CD4-positive, alpha-beta T cell (primary cell): ENCODE results near the gene DDX20. TPM values are rescaled to one million over a fixed set of nuclear protein-coding genes. Genes with fewer than 3 reads are reported as not detected.
A peak's percentile ranks its signal among the peaks of the same experiment; 100 is the strongest.

Experiments used
- ATAC-seq: fragments of 200-7000 bp; cut with Tn5 transposase; one replicate; pipeline ENCODE4 v1.10.0; 2022; ENCODE audit warnings: mild to moderate bottlenecking; ENCODE audit not compliant: poor library complexity
- CTCF ChIA-PET: fragments of 350-600 bp; sonication (Branson Sonifier 250); formaldehyde crosslinking; loops from one replicate; lab custom pipeline; 2021; ENCODE audit warnings: antibody characterized with exemption, inconsistent platforms; lab: Charles Lee
- POLR2A ChIA-PET: fragments of 350-600 bp; sonication (Branson Sonifier 250); formaldehyde crosslinking; loops from one replicate; lab custom pipeline; 2021; ENCODE audit warnings: antibody characterized with exemption, inconsistent platforms; lab: Charles Lee
- DNase-seq, 14 experiments: peaks; one replicate each; pipeline ENCODE4 v3.0.0-alpha.2; 2013 to 2020; ENCODE audit warnings: mixed read lengths in 2 of 14
- H3K27ac ChIP-seq, 2 donors: one replicate each; pipeline versions ENCODE4 v1.5.1 to v1.7.0; 2013; ENCODE audit warnings: low read length in 2 of 2, low read depth in 1 of 2, mild to moderate bottlenecking in 1 of 2
- H3K27me3 ChIP-seq, 2 experiments: 1 replicate in 1 of 2; 2 replicates in 1 of 2; pipeline versions ENCODE4 v1.6.1 to v1.7.0; 2013; ENCODE audit warnings: low read length in 2 of 2, control low read depth in 1 of 2, mild to moderate bottlenecking in 1 of 2, moderate library complexity in 1 of 2; ENCODE audit not compliant: insufficient read depth in 2 of 2, control insufficient read depth in 1 of 2
- H3K36me3 ChIP-seq: one replicate; pipeline ENCODE4 v1.6.1; 2013; ENCODE audit warnings: low read length, control low read depth; ENCODE audit not compliant: insufficient read depth
- H3K4me1 ChIP-seq: one replicate; pipeline ENCODE4 v1.6.1; 2013; ENCODE audit warnings: low read length, control low read depth; ENCODE audit not compliant: insufficient read depth
- H3K4me3 ChIP-seq: one replicate; pipeline ENCODE4 v1.5.1; 2013; ENCODE audit warnings: mild to moderate bottlenecking, low read length, moderate library complexity
- H3K9me3 ChIP-seq, 2 experiments: 1 replicate in 1 of 2; 2 replicates in 1 of 2; pipeline versions ENCODE4 v1.6.1 to v1.7.0; 2013; ENCODE audit warnings: low read length in 2 of 2, mild to moderate bottlenecking in 2 of 2, control low read depth in 1 of 2, moderate library complexity in 1 of 2; ENCODE audit not compliant: control insufficient read depth in 1 of 2, insufficient read depth in 1 of 2
- H3K27ac Mint-ChIP-seq: one replicate; pipeline ENCODE4 v1.8.0; 2020; ENCODE audit warnings: mixed read lengths
- H3K27me3 Mint-ChIP-seq: one replicate; pipeline ENCODE4 v1.8.0; 2021; ENCODE audit warnings: mixed read lengths
- H3K36me3 Mint-ChIP-seq: one replicate; pipeline ENCODE4 v1.8.0; 2021; ENCODE audit warnings: low read depth, mixed read lengths
- H3K4me1 Mint-ChIP-seq: one replicate; pipeline ENCODE4 v1.8.0; 2021; ENCODE audit warnings: low read depth, mixed read lengths
- H3K4me3 Mint-ChIP-seq: one replicate; pipeline ENCODE4 v1.8.0; 2020; ENCODE audit warnings: mild to moderate bottlenecking, mixed read lengths
- H3K9me3 Mint-ChIP-seq: one replicate; pipeline ENCODE4 v1.8.0; 2020; ENCODE audit warnings: mixed read lengths
- intact Hi-C, 2 experiments: fragments of 100-400 bp; cut with DNase I in 1 of 2; cut with micrococcal nuclease in 1 of 2; formaldehyde crosslinking; loops; one replicate each; pipeline versions ENCODE4 v1.15.1 to v1.9.0; 2023 to 2025; cut with DNase I, micrococcal nuclease
- total RNA-seq, 174 experiments: library from RNA in 2 of 174; stranded (reverse) in 2 of 174; gene quantifications; one replicate each; pipeline ENCODE4 v1.2.3 and lab custom pipeline; 2021 to 2026
- TF ChIP-seq, protein P1 (sequence below): fragments of 200-600 bp; IDR thresholded peaks from one replicate; pipeline ENCODE4 v1.8.0; 2022; ENCODE audit warnings: antibody characterized with exemption, mild to moderate bottlenecking

The DDX20 gene
- total RNA-seq, 2 experiments from 2014 or later: 27.2 to 27.4 TPM

DNA sequence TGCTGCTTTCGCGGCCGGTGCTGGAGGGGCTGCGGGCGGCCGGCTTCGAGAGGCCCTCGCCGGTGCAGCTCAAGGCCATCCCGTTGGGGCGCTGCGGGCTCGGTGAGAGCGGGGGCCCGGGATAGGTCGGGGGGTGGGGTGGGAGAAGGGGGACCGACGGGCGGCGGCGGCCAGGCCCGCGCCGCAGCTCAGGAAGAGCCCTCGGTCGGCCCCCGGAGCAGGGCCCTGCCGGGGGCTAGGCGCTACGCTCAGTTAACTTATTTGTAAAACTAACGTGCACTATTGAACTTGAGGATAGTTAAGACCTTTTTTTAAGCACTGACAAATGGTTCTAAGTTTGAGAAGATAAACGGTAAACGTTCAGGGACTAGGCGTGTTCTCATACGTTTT lies 418 bp downstream of the DDX20 start:
- H3K27me3 Mint-ChIP-seq: no peaks in the 10 kb centered on the region
- peak overlapping the region; percentile 89 for H3K4me3 Mint-ChIP-seq
- DNase-seq: no peak
- CTCF ChIA-PET: interaction anchor here (0.7 to 3.9 kb wide), 5 partner anchors 11 to 301 kb away, joined by 3 to 27 read pairs (median 3); no protein-coding TSS in a partner anchor
- Histone ChIP-seq H3K4me1 (peaks cover 24% of the 10 kb centered on the region), H3K36me3 (peaks cover 30% of the 10 kb centered on the region), H3K27ac (peak overlapping the region; percentile 89 to 95), H3K4me3 (peak overlapping the region; percentile 89), H3K27me3 (no peaks in the 10 kb centered on the region), H3K9me3 (no peaks in the 10 kb centered on the region)
- peaks cover 45% of the 10 kb centered on the region for H3K4me1 Mint-ChIP-seq
- peaks cover 56% of the 10 kb centered on the region for H3K36me3 Mint-ChIP-seq
- no peaks in the 10 kb centered on the region for H3K9me3 Mint-ChIP-seq
- peak; percentile 2 for ATAC-seq
- peak overlapping the region; percentile 96 for H3K27ac Mint-ChIP-seq
- POLR2A ChIA-PET: interaction anchor here (1.0 to 2.4 kb wide), 7 partner anchors 10 to 308 kb away, joined by 3 to 10 read pairs (median 8); partner anchors contain the start of genes INKA2 and WDR77
- intact Hi-C loops: loop anchor here (5.0 kb wide), 2 partner anchors 309 to 559 kb away; partner anchors contain the start of genes ATP5PB (in 1 of the 2) and WDR77 (in 1 of the 2)
- TF ChIP-seq, protein P1, sequence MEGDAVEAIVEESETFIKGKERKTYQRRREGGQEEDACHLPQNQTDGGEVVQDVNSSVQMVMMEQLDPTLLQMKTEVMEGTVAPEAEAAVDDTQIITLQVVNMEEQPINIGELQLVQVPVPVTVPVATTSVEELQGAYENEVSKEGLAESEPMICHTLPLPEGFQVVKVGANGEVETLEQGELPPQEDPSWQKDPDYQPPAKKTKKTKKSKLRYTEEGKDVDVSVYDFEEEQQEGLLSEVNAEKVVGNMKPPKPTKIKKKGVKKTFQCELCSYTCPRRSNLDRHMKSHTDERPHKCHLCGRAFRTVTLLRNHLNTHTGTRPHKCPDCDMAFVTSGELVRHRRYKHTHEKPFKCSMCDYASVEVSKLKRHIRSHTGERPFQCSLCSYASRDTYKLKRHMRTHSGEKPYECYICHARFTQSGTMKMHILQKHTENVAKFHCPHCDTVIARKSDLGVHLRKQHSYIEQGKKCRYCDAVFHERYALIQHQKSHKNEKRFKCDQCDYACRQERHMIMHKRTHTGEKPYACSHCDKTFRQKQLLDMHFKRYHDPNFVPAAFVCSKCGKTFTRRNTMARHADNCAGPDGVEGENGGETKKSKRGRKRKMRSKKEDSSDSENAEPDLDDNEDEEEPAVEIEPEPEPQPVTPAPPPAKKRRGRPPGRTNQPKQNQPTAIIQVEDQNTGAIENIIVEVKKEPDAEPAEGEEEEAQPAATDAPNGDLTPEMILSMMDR: no peak

DNA sequence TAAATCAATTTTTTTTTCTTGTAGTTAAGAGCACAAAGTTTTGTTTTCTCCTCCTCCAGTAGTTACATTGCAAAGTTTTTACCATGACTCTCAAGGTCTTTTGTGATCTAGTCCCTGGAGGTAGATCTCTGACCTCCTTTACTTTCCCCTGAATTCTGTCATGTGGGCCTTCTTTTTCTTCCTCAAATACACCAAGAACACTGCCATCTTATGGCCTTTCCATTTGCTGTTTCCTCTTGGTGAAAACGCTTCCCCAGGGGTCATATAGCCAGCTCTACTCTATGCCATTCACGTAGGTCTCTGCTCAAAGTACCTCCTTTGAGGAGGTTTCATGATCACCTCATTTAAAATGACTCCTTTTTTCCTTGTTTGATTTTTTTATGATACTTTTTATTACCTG lies 2.7 kb downstream of the DDX20 start:
- peaks cover 50% of the 10 kb centered on the region for H3K36me3 ChIP-seq
- ChIA-PET CTCF (no interaction called here), POLR2A (no interaction called here)
- no peak overlapping the region for H3K27ac ChIP-seq
- DNase-seq (no peak), ATAC-seq (no peak)
- peaks cover 24% of the 10 kb centered on the region for H3K4me1 ChIP-seq
- no peak overlapping the region for H3K4me3 ChIP-seq
- Mint-ChIP-seq H3K36me3 (peaks cover 79% of the 10 kb centered on the region), H3K27me3 (no peaks in the 10 kb centered on the region), H3K9me3 (no peaks in the 10 kb centered on the region), H3K4me1 (peaks cover 45% of the 10 kb centered on the region), H3K4me3 (peak overlapping the region; percentile 65), H3K27ac (peak overlapping the region; percentile 60)
- no peaks in the 10 kb centered on the region for H3K27me3 ChIP-seq
- intact Hi-C loops: loop anchor here (5.0 kb wide), 2 partner anchors 311 to 561 kb away; partner anchors contain the start of genes ATP5PB (in 1 of the 2) and WDR77 (in 1 of the 2)
- TF ChIP-seq, protein P1: no peak
- no peaks in the 10 kb centered on the region for H3K9me3 ChIP-seq

DNA sequence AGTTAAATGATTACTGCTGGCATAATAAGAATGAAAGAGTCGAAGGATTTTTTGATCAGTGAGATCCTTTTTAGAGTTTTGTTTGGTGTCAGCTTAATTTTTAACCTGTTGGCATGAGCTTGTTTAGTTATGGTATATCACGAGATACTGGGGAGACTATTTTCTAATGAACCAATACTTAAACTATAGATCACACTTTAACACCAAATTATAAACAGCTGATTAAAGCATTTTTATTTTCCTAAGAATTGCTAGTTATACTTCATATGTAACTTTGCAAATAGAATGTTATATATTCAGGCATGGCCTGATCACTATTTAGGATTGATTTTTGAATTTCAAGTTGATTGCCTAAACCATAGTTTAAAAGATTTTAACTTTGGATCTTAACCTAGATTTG lies 6.0 kb downstream of the DDX20 start:
- no peak overlapping the region for H3K27ac Mint-ChIP-seq
- DNase-seq: no peak
- H3K4me3 Mint-ChIP-seq: no peak overlapping the region
- Histone ChIP-seq H3K4me1 (peaks cover 8% of the 10 kb centered on the region), H3K36me3 (peaks cover 81% of the 10 kb centered on the region), H3K27ac (no peak overlapping the region), H3K9me3 (no peaks in the 10 kb centered on the region), H3K27me3 (no peaks in the 10 kb centered on the region), H3K4me3 (no peak overlapping the region)
- ChIA-PET CTCF (interaction anchor here (1.2 to 1.3 kb wide), 2 partner anchors 8 to 47 kb away, joined by 4 to 5 read pairs; no protein-coding TSS in a partner anchor), POLR2A (no interaction called here)
- H3K27me3 Mint-ChIP-seq: no peaks in the 10 kb centered on the region
- H3K9me3 Mint-ChIP-seq: no peaks in the 10 kb centered on the region
- ATAC-seq: no peak
- H3K36me3 Mint-ChIP-seq: peaks cover 95% of the 10 kb centered on the region
- TF ChIP-seq, protein P1: no peak
- intact Hi-C loops: loop anchor here in 1 of 2 experiments (10.0 kb wide), 1 partner anchor 287 kb away; the partner anchor contains the start of gene C1orf162
- H3K4me1 Mint-ChIP-seq: peaks cover 27% of the 10 kb centered on the region
